Ishikawa (cell line): Measurements from ENCODE around the gene TAF3.

Experiments used
- CEBPB ChIP-seq: IDR thresholded peaks from 2 replicates; pipeline ENCODE4 v1.6.1; 2012
- MAX ChIP-seq: IDR thresholded peaks from 2 replicates; pipeline ENCODE4 v1.6.1; 2012
- REST ChIP-seq: IDR thresholded peaks from 2 replicates; pipeline ENCODE4 v1.6.1; 2012; ENCODE audit warnings: low read depth, mild to moderate bottlenecking

- TF ChIP-seq MAX (no peak), CEBPB (0 out of 2 replicates have a peak, but pooled peaks have one; percentile 23), REST (no peak)
Observed at GRCh38 chr10:7881119-7881518, 62.8 kb downstream of the TAF3 start.
